HL-60 (cell line): ENCODE measurements around the gene AGL.

Source experiments
- DNase-seq, 2 experiments: peaks; one replicate each; pipeline ENCODE4 v3.0.0-alpha.2; 2010 to 2020; ENCODE audit warnings: low read depth in 1 of 2, low spot score in 1 of 2
- H3K27ac ChIP-seq: fragments of 250-450 bp; sonication (Bioruptor Pico); replicated peaks from 2 replicates; pipeline ENCODE4 v1.5.1; 2020; ENCODE audit warnings: mild to moderate bottlenecking, moderate library complexity
- H3K27me3 ChIP-seq: fragments of 250-450 bp; sonication (Bioruptor Pico); 2 replicates; pipeline ENCODE4 v1.5.1; 2021; ENCODE audit warnings: mild to moderate bottlenecking, moderate library complexity; ENCODE audit not compliant: insufficient read depth, poor library complexity, severe bottlenecking
- H3K4me3 ChIP-seq: replicated peaks from 2 replicates; pipeline ENCODE4 v1.5.1; 2011; ENCODE audit warnings: mild to moderate bottlenecking, control low read depth, low read length; ENCODE audit not compliant: insufficient read depth
- CTCF ChIP-seq: IDR thresholded peaks from one replicate; pipeline ENCODE4 v1.5.1; 2011; ENCODE audit warnings: low read length, control low read depth, inconsistent platforms; ENCODE audit not compliant: insufficient read depth
- GABPA ChIP-seq: IDR thresholded peaks from 2 replicates; pipeline ENCODE4 v1.6.1; 2012; ENCODE audit warnings: low read depth
- POLR2AphosphoS5 ChIP-seq: IDR thresholded peaks from 2 replicates; pipeline ENCODE4 v1.6.1; 2012; ENCODE audit warnings: low read depth
- SPI1 ChIP-seq: IDR thresholded peaks from 2 replicates; pipeline ENCODE4 v1.6.1; 2012; ENCODE audit warnings: low read depth, mild to moderate bottlenecking, borderline replicate concordance
- TF ChIP-seq, protein P1 (sequence below): IDR thresholded peaks from 2 replicates; pipeline ENCODE4 v1.6.1; 2012; ENCODE audit warnings: low read depth; ENCODE audit not compliant: insufficient replicate concordance

AGL gene

DNA sequence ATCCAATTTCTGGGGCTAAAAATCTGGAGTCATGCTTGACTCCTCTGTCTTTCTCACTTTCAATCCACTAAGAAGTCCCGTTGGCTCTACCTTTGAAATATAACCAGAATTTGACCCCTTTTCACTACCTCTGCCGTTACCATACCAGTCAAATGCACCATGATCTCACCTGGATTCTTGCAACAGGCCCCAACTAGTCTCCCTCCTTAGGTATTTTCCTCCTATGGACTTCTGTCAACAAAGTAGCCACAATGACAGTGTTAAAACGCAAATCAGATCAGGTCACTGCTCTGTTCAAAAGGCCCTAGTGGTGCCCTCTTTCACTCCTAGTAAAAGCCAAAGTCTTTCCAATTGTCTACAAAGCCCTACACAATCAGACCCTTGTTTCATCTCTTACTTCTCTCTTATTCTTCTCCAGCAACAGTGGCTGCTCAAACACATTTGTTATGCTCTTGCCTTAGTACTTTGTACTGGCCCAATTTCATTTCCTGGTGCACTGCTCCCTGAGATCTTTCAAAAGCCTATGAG, 35.7 kb upstream of the AGL start:
- no peak for DNase-seq
- H3K27ac ChIP-seq: no peak overlapping the region
- TF ChIP-seq GABPA (no peak), POLR2AphosphoS5 (no peak), CTCF (no peak), SPI1 (no peak)
- TF ChIP-seq, protein P1, sequence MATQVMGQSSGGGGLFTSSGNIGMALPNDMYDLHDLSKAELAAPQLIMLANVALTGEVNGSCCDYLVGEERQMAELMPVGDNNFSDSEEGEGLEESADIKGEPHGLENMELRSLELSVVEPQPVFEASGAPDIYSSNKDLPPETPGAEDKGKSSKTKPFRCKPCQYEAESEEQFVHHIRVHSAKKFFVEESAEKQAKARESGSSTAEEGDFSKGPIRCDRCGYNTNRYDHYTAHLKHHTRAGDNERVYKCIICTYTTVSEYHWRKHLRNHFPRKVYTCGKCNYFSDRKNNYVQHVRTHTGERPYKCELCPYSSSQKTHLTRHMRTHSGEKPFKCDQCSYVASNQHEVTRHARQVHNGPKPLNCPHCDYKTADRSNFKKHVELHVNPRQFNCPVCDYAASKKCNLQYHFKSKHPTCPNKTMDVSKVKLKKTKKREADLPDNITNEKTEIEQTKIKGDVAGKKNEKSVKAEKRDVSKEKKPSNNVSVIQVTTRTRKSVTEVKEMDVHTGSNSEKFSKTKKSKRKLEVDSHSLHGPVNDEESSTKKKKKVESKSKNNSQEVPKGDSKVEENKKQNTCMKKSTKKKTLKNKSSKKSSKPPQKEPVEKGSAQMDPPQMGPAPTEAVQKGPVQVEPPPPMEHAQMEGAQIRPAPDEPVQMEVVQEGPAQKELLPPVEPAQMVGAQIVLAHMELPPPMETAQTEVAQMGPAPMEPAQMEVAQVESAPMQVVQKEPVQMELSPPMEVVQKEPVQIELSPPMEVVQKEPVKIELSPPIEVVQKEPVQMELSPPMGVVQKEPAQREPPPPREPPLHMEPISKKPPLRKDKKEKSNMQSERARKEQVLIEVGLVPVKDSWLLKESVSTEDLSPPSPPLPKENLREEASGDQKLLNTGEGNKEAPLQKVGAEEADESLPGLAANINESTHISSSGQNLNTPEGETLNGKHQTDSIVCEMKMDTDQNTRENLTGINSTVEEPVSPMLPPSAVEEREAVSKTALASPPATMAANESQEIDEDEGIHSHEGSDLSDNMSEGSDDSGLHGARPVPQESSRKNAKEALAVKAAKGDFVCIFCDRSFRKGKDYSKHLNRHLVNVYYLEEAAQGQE: no peak
- no peaks in the 10 kb centered on the region for H3K27me3 ChIP-seq
- no peak overlapping the region for H3K4me3 ChIP-seq

DNA sequence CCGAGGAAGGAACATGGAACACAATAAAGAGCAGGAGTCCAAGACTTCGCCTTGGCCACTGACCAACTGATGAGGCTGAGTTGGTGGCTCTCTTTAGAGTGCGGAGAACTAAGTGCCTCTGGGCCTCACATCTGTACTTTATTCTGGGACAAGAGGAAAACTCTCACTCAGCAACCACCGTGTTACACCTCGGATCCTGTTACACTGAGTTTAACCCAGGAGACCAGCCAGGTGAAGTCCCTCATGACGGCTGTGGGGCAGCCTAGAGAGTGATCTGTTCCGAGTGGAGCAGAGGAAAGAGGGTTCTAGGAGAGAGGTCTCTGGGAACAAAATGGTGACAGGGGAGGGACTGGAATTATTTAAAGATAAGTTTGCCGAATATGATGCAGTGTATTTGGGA, 33.5 kb upstream of the AGL start:
- no peak overlapping the region for H3K27ac ChIP-seq
- H3K4me3 ChIP-seq: no peak overlapping the region
- H3K27me3 ChIP-seq: no peaks in the 10 kb centered on the region
- DNase-seq: no peak
- TF ChIP-seq, protein P1: no peak
- no peak for TF ChIP-seq GABPA
- no peak for TF ChIP-seq CTCF
- TF ChIP-seq SPI1: no peak
- TF ChIP-seq POLR2AphosphoS5: no peak

- DNase-seq: no peak
- Histone ChIP-seq H3K27me3 (no peaks in the 10 kb centered on the region), H3K4me3 (no peak overlapping the region), H3K27ac (no peak overlapping the region)
- TF ChIP-seq CTCF (no peak), POLR2AphosphoS5 (no peak), SPI1 (no peak), GABPA (no peak)
- TF ChIP-seq, protein P1: no peak
Measured at GRCh38 chr1:99818063-99818699, 32.0 kb upstream of the AGL start.
